Subcutaneous adipose tissue (tissue), 4 donors: Measurements from ENCODE around the gene PRSS35. TPM values are rescaled to one million over a fixed set of nuclear protein-coding genes. Genes with fewer than 3 reads are reported as not detected.

Experiments
- total RNA-seq, 4 donors: library from RNA; depleted of rRNA; stranded (reverse); fragments of >200 nt; gene quantifications; one replicate each; pipeline ENCODE4 v1.1.0, GENCODE V29; 2016
- TF ChIP-seq, protein P1 (sequence below): fragments of 450-650 bp; IDR thresholded peaks from one replicate; pipeline ENCODE4 v1.5.1; 2016; ENCODE audit warnings: low read depth, mild to moderate bottlenecking, control low read depth, antibody characterized with exemption, moderate library complexity

The PRSS35 gene
- under 1 TPM in 3 of 4 donors, not detected in 1; 0.33 to 0.44 (median 0.34) TPM for total RNA-seq

- TF ChIP-seq, protein P1, sequence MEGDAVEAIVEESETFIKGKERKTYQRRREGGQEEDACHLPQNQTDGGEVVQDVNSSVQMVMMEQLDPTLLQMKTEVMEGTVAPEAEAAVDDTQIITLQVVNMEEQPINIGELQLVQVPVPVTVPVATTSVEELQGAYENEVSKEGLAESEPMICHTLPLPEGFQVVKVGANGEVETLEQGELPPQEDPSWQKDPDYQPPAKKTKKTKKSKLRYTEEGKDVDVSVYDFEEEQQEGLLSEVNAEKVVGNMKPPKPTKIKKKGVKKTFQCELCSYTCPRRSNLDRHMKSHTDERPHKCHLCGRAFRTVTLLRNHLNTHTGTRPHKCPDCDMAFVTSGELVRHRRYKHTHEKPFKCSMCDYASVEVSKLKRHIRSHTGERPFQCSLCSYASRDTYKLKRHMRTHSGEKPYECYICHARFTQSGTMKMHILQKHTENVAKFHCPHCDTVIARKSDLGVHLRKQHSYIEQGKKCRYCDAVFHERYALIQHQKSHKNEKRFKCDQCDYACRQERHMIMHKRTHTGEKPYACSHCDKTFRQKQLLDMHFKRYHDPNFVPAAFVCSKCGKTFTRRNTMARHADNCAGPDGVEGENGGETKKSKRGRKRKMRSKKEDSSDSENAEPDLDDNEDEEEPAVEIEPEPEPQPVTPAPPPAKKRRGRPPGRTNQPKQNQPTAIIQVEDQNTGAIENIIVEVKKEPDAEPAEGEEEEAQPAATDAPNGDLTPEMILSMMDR = no peak
Measured at GRCh38 chr6:83511901-83512681, at the start of gene PRSS35. PRSS35 (plus strand) TSS chr6:83512534; CDS start chr6:83523442, 10,908 bp downstream.

GRCh38 chr6:83463886-83464285 is 48.4 kb upstream of the PRSS35 start:
- TF ChIP-seq, protein P1 = no peak

DNA sequence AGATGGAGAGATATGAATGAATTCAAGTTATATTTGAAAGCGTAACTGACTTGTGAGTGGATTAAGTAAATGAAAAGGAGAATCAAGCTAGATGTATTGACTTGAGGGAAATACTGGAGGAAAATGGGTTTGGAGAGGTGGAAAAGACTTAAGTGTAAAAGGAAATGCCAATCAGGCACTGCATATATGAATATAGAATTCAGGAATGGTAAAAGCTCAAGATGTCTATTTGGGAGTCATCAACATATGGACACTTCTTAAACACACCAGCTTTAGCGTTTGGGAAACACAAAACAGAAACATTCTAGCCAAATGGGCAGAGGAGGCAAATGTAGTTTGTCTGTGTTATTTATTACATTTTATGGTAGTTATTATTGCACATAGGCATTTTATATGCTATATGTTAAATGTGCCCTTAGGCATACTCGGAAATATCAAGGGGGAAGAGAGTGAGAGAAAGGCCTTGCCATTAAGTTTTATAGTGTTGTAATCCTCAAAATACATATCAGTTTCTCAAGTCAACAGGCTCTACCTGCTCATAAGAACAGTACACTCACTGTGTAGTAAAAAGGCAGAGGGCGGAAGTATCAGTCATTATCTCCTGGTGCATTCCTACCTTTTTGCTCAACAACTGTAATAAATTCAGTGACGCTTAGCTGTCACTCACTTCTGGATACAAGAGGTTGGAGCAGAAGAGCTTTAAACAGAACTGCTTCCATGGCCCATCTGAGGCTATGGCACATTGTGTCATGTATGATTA is 47.8 kb upstream of the PRSS35 start:
- TF ChIP-seq, protein P1 = no peak

GRCh38 chr6:83466328-83466727 is 46.0 kb upstream of the PRSS35 start:
- TF ChIP-seq, protein P1 = no peak

- TF ChIP-seq, protein P1 = no peak
Measured at GRCh38 chr6:83467620-83468036, 44.7 kb upstream of the PRSS35 start.

DNA sequence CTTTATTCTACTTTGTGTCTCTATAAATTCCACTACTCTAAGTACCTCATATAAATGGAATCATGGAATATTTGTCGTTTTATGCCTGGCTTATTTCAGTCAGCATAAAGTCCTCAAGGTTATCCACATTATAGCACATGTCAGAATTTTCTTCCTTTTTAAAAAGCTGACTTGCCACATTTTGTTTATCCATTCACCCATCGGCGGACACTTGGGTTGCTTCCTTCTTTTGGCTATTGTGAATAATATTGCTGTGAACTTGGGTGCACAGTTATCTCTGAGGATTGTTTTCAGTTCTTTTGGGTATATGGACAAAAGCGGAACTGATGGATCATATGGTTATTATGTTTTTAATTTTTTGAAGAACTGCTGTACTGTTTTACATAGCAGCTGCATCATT is 42.3 kb upstream of the PRSS35 start:
- TF ChIP-seq, protein P1 = no peak

- TF ChIP-seq, protein P1 = no peak
Measured at GRCh38 chr6:83470587-83470986, 41.7 kb upstream of the PRSS35 start.
